ENCODE measurements around the gene RC3H1. TPM values are rescaled to one million over a fixed set of nuclear protein-coding genes. Genes with fewer than 3 reads are reported as not detected.
A peak's percentile ranks its signal among the peaks of the same experiment; 100 is the strongest.
"Not testable (repeated sequence)": the region's sequence is repeated elsewhere in the genome, so short reads cannot be mapped to it uniquely, and the experiment has no call there.

Gene RC3H1
- polyA plus RNA-seq: 10 to 100 TPM in 1 of 3 donors, 1 to 10 TPM in 2; 3.9 to 10.4 (median 5.7) TPM

DNA sequence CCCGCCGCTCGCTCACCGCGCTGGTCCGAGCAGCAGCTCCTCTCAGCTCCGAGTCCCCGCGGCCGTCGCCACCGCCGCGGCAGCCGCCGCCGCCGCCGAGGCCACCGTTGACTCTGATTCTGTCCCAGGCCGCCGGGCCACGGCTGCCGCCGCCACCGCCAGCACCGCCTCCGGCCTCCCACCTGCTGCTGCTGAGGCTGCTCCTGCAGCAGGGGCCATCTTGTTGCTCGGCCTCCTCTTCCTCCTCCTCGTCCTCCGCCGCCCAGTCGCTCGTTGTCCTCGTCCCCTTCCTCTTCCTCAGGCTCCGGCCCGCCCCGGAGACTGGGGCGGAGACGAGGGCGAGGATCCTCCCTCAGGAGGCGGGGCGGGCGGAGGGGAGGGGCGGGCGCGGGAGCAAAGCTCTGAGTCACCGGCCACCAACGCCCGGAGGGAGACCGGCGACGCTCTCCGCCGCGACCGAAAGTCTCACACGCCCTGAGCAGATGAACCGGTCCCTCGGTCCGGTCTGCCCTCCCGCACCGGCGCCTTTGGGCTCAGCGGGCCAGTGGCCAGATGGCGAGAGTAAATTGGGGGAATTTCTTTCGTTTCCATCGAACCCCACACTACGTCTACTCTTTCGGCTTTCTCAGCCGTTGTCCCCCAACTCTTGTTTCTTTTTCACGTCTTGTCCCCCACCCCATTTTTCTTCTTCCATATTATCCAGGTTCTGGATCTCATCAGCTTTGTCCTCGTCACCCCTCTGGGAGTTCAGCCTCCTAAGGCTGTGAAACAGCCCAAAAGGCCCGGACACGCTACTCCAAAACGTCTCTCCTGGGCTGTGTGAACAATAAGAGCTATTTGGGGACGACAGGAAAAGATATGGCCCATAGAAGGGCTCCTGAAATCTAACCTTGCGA lies at the start of gene RC3H1:
Gene RC3H1 (minus strand): TSS at position 278 of the 896 bp plus-strand sequence. CDS start 29,372 bp downstream, outside the sequence.
- Mint-ChIP-seq H3K4me1 (peaks cover 43 to 56% of the 10 kb centered on the region in 2 donors), H3K36me3 (no peaks in the 10 kb centered on the region)

GRCh38 chr1:174070614-174071013 lies 48.5 kb upstream of the RC3H1 start:
- H3K27ac Mint-ChIP-seq: no peak overlapping the region
- H3K4me3 Mint-ChIP-seq: no peak overlapping the region
- DNase-seq: no peak
- H3K27me3 Mint-ChIP-seq (ENCODE audit: low read depth in 3 of 3): peaks cover 0 to 9% (median under 1%) of the 10 kb centered on the region in 3 donors
- H3K36me3 Mint-ChIP-seq: no peaks in the 10 kb centered on the region
- H3K4me1 Mint-ChIP-seq: peaks cover 0 to 2% of the 10 kb centered on the region in 2 donors
- no peaks in the 10 kb centered on the region for H3K9me3 Mint-ChIP-seq

More for the DNA sequence above, at the start of gene RC3H1:
- peak; percentile 85 to 88 (median 87) for DNase-seq
- Mint-ChIP-seq H3K9me3 (no peaks in the 10 kb centered on the region), H3K4me3 (peak within 1 kb of the TSS; percentile 95 to 98 (median 96)), H3K27ac (peak within 1 kb of the TSS; percentile 93 to 99 (median 98)), H3K27me3 (ENCODE audit: low read depth in 3 of 3) (peaks cover 0 to 15% (median 6%) of the 10 kb centered on the region in 3 donors)

- Mint-ChIP-seq H3K4me3 (no peak overlapping the region), H3K4me1 (peaks cover 0 to 2% of the 10 kb centered on the region in 2 donors), H3K27me3 (ENCODE audit: low read depth in 3 of 3) (peaks cover 1 to 7% (median 2%) of the 10 kb centered on the region in 3 donors), H3K27ac (no peak overlapping the region), H3K36me3 (no peaks in the 10 kb centered on the region), H3K9me3 (no peaks in the 10 kb centered on the region)
- DNase-seq: no peak
These were observed 45.8 kb upstream of the RC3H1 start for GRCh38 chr1:174068000-174068399.

- Mint-ChIP-seq H3K36me3 (no peaks in the 10 kb centered on the region), H3K27ac (no peak overlapping the region), H3K27me3 (ENCODE audit: low read depth in 3 of 3) (peaks cover 2 to 8% (median 7%) of the 10 kb centered on the region in 3 donors), H3K4me1 (no peaks in the 10 kb centered on the region), H3K9me3 (no peaks in the 10 kb centered on the region), H3K4me3 (no peak overlapping the region)
- DNase-seq: no peak
These were observed 37.9 kb upstream of the RC3H1 start for GRCh38 chr1:174060090-174060489.

GRCh38 chr1:174058624-174059023 lies 36.5 kb upstream of the RC3H1 start:
- H3K4me1 Mint-ChIP-seq: no peaks in the 10 kb centered on the region
- DNase-seq: no peak
- H3K4me3 Mint-ChIP-seq: no peak overlapping the region
- H3K27ac Mint-ChIP-seq: no peak overlapping the region
- no peaks in the 10 kb centered on the region for H3K36me3 Mint-ChIP-seq
- peaks cover 2 to 8% (median 7%) of the 10 kb centered on the region in 3 donors for H3K27me3 Mint-ChIP-seq (ENCODE audit: low read depth in 3 of 3)
- no peaks in the 10 kb centered on the region for H3K9me3 Mint-ChIP-seq

DNA sequence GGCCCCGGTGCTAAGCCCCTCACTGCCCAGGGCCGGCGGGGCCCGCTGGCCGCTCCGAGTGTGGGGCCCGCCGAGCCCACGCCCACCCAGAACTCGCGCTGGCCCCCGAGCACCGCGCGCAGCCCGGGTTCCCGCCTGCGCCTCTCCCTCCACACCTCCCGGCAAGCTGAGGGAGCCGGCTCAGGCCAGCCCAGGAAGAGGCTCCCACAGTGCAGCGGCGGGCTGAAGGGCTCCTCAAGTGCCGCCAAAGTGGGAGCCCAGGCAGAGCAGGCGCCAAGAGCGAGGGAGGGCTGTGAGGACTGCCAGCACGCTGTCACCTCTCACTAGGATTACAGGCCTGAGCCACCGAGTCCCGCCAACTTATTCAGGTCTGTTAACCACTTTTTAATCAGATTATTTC lies 34.5 kb upstream of the RC3H1 start:
- H3K4me1 Mint-ChIP-seq; H3K27ac Mint-ChIP-seq; H3K36me3 Mint-ChIP-seq; H3K9me3 Mint-ChIP-seq; H3K4me3 Mint-ChIP-seq; H3K27me3 Mint-ChIP-seq (ENCODE audit: low read depth in 3 of 3); DNase-seq: not testable (repeated sequence)

GRCh38 chr1:174055797-174056196 lies 33.6 kb upstream of the RC3H1 start:
- not testable (repeated sequence) for H3K27me3 Mint-ChIP-seq (ENCODE audit: low read depth in 3 of 3); H3K4me3 Mint-ChIP-seq; H3K27ac Mint-ChIP-seq; H3K36me3 Mint-ChIP-seq; DNase-seq; H3K9me3 Mint-ChIP-seq; H3K4me1 Mint-ChIP-seq

GRCh38 chr1:174053826-174054225 lies 31.7 kb upstream of the RC3H1 start:
- Mint-ChIP-seq H3K36me3 (no peaks in the 10 kb centered on the region), H3K27me3 (ENCODE audit: low read depth in 3 of 3) (peaks cover 0 to 5% (median 0%) of the 10 kb centered on the region in 3 donors), H3K4me1 (no peaks in the 10 kb centered on the region)

GRCh38 chr1:174052621-174053020 lies 30.5 kb upstream of the RC3H1 start:
- Mint-ChIP-seq H3K4me3 (no peak overlapping the region), H3K9me3 (no peaks in the 10 kb centered on the region), H3K27ac (no peak overlapping the region), H3K36me3 (no peaks in the 10 kb centered on the region), H3K27me3 (ENCODE audit: low read depth in 3 of 3) (peaks cover 0 to 3% (median 0%) of the 10 kb centered on the region in 3 donors), H3K4me1 (no peaks in the 10 kb centered on the region)
- DNase-seq: no peak

More at GRCh38 chr1:174053826-174054225, 31.7 kb upstream of the RC3H1 start:
- no peak for DNase-seq
- H3K9me3 Mint-ChIP-seq: no peaks in the 10 kb centered on the region
- H3K27ac Mint-ChIP-seq: no peak overlapping the region
- H3K4me3 Mint-ChIP-seq: no peak overlapping the region

- Mint-ChIP-seq H3K4me3 (no peak overlapping the region), H3K4me1 (no peaks in the 10 kb centered on the region), H3K27ac (no peak overlapping the region), H3K27me3 (ENCODE audit: low read depth in 3 of 3) (peaks cover 0 to 1% (median 0%) of the 10 kb centered on the region in 3 donors), H3K36me3 (no peaks in the 10 kb centered on the region), H3K9me3 (no peaks in the 10 kb centered on the region)
- no peak for DNase-seq
These were observed 29.8 kb upstream of the RC3H1 start for GRCh38 chr1:174051956-174052355.

DNA sequence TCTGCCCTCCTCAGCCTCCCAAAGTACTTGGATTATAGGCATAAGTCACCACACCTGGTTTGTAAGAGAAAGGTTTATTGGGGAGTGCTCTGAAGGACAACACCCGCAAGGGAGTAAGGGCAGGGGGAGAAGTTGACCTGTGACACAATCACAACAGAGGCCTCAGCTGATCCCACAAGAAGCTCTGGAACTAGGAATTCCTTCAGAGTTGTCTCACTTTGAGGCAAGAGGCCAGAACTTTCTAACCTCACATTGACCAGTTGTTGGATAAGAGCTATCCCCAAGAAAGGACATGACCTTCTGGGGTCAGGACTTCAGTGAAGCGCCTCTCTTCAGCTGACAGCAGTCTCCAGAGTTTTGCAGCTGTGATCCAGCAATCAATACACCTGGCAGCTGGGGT lies 27.4 kb upstream of the RC3H1 start:
- H3K27me3 Mint-ChIP-seq (ENCODE audit: low read depth in 3 of 3): no peaks in the 10 kb centered on the region
- no peaks in the 10 kb centered on the region for H3K36me3 Mint-ChIP-seq
- H3K9me3 Mint-ChIP-seq: no peaks in the 10 kb centered on the region
- no peaks in the 10 kb centered on the region for H3K4me1 Mint-ChIP-seq
- no peak for DNase-seq
- no peak overlapping the region for H3K4me3 Mint-ChIP-seq
- H3K27ac Mint-ChIP-seq: no peak overlapping the region

- Mint-ChIP-seq H3K4me3 (no peak overlapping the region), H3K9me3 (no peaks in the 10 kb centered on the region), H3K4me1 (no peaks in the 10 kb centered on the region), H3K27me3 (ENCODE audit: low read depth in 3 of 3) (peaks cover 0 to 3% (median 0%) of the 10 kb centered on the region in 3 donors), H3K27ac (no peak overlapping the region), H3K36me3 (no peaks in the 10 kb centered on the region)
- no peak for DNase-seq
These were observed 22.5 kb upstream of the RC3H1 start for GRCh38 chr1:174044418-174045222.

GRCh38 chr1:174042509-174042908 lies 20.4 kb upstream of the RC3H1 start:
- H3K27ac Mint-ChIP-seq; H3K9me3 Mint-ChIP-seq; H3K36me3 Mint-ChIP-seq; DNase-seq; H3K4me1 Mint-ChIP-seq; H3K27me3 Mint-ChIP-seq (ENCODE audit: low read depth in 3 of 3); H3K4me3 Mint-ChIP-seq: not testable (repeated sequence)

DNA sequence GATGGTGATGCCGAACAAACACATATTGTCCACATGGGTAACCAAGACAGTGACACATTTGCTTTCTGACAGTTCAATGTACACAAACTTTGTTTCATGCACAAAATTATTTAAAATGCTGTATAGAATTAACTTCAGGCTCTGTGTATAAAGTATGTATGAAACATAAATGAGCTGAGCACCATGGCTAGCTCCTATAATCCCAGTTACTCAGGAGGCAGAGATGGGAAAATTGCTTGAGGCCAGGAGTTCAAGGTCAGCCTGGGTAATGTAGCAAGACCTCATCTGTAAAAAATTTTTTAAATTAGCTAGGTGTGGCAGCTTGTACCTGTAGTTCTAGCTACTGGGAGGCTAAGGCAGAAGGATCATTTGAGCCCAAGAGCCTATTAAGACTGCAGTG lies 19.2 kb upstream of the RC3H1 start:
- no peaks in the 10 kb centered on the region for H3K9me3 Mint-ChIP-seq
- H3K4me1 Mint-ChIP-seq: no peaks in the 10 kb centered on the region
- H3K27me3 Mint-ChIP-seq (ENCODE audit: low read depth in 3 of 3): peaks cover 0 to 5% (median 0%) of the 10 kb centered on the region in 3 donors
- H3K4me3 Mint-ChIP-seq: no peak overlapping the region
- no peaks in the 10 kb centered on the region for H3K36me3 Mint-ChIP-seq
- DNase-seq: no peak
- H3K27ac Mint-ChIP-seq: no peak overlapping the region
